ENCODE data around the gene PUM2.
"Not testable (repeated sequence)": the region's sequence is repeated elsewhere in the genome, so short reads cannot be mapped to it uniquely, and the experiment has no call there.

Gene PUM2

GRCh38 chr2:20288642-20289340 is 61.9 kb downstream of the PUM2 start:
- DNase-seq: no peak

DNA sequence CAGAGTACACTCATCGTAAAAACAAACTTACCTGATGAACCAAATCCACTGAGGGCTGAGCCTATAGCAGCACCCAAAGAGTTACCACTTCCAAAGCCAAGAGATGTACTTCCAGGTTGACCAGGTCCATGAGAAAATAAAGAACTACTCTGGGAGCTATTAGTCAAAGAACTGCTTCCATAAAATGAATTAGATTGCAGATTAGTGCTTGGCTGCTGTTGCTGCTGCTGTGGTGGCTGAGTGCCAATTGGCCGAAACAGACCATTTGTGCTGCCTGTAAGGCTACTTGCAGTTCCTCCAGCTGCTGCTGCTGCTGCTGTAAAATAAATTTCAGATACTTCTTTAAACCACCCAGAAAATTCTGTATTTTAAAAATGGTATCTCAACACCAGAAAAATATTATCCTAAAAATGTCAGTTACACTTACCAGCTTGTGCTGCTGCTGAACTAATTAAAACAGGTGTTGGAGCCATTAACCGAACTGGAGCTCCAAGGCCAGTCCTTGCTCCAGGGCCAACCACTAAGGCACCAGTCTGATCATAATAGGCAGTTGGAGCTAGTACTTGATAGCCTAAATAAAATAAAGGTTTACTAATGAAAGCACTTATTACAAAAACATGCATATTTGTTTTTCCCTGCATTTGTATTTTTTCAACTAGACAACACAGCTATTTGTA is 67.6 kb downstream of the PUM2 start:
- no peak for DNase-seq

DNA sequence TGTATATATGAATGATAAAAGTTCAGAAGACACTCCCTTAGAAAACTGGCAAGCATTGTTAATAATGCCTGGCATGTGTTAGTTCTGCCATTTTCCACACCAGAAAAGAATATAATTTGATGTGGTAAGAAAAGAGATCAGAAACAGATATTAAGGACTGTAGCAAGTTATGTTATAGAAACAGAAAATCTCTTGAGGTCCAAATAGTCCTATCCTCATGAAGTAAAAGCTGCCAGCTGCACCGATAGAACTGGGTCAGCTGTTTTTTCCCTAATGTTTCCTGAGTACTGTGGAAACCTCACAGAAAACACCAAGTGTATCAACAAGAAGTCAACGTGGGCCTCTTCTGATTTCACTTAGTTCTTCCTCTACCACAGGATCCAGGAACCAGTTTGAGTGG is 68.8 kb downstream of the PUM2 start:
- DNase-seq: no peak

- DNase-seq: no peak
Measured at GRCh38 chr2:20273042-20273441, 77.6 kb downstream of the PUM2 start.

DNA sequence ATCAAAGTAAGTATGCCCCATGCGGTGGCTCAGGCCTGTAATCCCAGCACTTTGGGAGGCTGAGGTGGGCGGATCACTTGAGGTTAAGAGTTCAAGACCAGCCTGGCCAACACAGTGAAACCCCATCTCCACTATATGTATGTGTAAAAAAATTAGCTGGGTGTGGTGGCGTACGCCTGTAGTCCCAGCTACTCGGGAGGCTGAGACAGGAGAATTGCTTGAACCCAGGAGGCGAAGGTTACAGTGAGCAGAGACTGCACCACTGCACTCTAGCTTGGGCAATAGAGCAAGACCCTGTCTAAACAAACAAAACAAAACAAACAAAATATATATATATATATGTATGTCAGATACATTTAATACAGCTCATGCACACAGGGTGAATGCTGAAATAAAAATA is 82.3 kb downstream of the PUM2 start:
- not testable (repeated sequence) for DNase-seq

- no peak for DNase-seq
Measured at GRCh38 chr2:20267529-20267928, 83.1 kb downstream of the PUM2 start.

- no peak for DNase-seq
Measured at GRCh38 chr2:20264629-20265028, 86.0 kb downstream of the PUM2 start.

GRCh38 chr2:20257411-20257810 is 93.2 kb downstream of the PUM2 start:
- DNase-seq: no peak

DNA sequence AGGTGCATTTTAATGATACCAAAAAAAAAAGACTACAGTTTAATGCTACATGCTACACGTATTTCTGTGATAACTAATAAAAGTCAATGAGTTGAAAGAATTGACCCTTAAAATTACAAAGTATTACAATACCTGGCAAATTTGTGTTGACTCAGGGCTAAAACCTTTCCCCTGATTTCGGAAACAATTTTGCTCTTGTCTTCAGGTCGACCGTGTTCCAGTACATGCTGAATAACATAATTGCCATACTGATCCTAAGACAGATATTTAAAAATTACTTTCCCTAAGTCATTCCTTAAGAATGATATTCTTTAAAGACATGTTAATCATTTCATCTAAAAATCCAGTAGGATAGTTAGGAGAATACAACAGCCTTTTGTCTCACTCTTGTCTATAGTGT is 95.9 kb downstream of the PUM2 start:
- DNase-seq: no peak

DNA sequence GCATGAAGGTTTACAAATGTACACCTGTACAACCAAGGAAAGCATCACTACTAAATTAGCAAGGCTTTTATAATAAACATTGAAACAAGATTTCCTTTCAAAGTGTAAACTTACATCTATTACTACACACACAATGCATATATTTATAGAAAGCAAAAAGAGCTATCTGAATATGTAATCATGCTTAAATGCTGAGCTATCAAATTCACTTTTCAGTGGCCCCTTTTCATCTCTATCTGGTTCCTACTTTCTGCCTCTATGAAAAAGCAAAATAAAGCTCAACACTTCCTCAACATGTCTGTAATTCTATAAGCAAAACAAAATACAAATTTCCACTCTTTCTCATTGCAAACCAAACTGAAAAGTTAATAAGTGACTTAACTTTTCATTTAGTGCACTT is 100.2 kb downstream of the PUM2 start:
- DNase-seq: no peak

- no peak for DNase-seq
Measured at GRCh38 chr2:20249170-20249569, 101.5 kb downstream of the PUM2 start.

- DNase-seq: no peak
Measured at GRCh38 chr2:20247084-20247483, 103.6 kb downstream of the PUM2 start.

- DNase-seq: not testable (repeated sequence)
Measured at GRCh38 chr2:20243637-20244036, 107.0 kb downstream of the PUM2 start.

DNA sequence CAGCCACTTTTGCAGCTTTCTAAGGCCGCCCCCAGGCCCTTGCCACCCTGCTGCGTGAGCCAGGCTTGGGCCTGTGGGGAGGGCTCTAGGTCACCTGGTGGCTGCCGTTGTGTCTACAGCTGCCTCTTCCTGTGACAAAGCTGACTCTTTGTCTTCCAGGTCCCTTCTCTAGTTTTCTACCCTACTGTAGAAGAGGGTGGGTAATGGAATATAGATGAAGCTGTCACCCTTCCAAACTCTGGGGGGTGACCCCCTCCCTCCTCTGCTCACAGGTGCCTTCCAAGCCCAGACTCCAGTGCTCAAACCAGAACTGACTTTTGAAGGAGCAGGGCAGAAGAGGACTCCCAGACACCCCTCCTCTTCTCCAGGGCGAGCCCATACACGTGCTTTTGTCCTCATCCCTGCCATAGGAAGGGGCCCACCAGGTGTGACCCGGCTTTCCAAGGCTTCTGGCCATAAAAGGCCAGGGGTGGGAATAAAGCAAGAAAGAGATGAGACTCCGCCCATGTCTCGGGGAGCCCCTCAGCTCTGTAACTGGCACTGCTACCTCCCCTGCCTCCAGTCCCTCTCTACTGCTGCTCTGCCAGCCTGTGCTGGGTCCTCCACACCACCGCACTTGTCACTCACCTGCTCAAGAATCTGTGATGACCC is 107.8 kb downstream of the PUM2 start:
- DNase-seq: no peak

- DNase-seq: peak; percentile 8
Measured at GRCh38 chr2:20241973-20242726, 108.5 kb downstream of the PUM2 start.

GRCh38 chr2:20240291-20240690 is 110.4 kb downstream of the PUM2 start:
- not testable (repeated sequence) for DNase-seq

DNA sequence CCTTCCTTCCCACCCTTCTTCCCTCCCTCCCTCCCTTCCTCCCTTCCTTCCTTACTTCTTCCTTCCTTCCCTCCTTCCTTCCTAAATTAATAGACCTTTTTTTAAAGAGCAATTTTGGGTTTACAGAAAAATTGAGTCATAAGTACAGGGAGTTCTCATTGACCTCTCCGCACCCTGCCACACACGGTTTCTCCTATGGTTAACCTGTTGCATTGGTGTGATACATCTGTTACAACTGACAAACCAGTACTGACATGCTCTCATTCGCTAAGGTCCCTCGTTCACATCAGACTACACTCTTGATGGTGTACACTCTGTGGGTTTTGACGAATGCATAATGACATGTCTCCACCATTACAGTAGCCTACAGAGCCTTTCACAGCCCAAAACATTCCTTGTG is 114.1 kb downstream of the PUM2 start:
- DNase-seq: no peak

- no peak for DNase-seq
Measured at GRCh38 chr2:20235655-20236305, 114.9 kb downstream of the PUM2 start.

GRCh38 chr2:20234597-20234996 is 116.0 kb downstream of the PUM2 start:
- DNase-seq: not testable (repeated sequence)

DNA sequence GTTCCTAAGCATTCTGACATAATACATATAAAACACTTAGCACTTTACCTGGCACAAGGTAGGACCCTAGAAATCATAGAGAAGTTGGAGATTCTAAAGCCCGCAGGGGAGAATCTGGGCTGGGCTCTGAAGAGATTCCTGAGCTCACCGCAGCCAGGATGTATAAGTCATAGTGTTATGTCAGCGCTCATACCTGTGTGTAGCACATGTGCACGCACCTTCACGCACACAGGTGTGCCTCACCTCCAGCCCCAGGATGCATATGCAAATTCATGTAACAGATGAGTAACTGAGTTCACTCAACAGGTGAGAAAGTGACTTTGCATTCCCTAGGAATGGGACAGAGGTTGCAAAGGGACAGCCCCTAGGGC is 117.8 kb downstream of the PUM2 start:
- no peak for DNase-seq

DNA sequence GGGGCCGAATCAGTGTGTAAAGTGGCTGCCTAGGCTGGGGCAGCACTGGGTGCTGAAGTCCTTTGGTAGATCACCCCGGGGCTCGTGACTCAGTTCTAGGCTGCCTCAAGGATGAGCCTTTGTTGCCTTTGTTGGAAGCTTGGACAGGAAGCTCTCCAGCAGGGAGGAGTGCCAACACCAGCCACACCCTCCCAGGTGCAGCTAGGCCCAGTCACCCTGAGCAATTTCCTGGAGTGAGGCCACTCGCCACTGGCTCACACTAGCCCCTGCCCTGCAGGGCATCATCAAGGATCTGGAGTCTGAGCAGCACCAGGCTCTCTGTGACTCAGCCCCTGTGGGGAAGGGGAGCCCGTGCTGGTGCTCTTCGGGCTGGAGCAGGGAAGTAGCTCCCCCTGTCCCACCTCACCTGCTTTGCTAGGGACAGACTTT is 119.0 kb downstream of the PUM2 start:
- DNase-seq: no peak

GRCh38 chr2:20231159-20231558 is 119.5 kb downstream of the PUM2 start:
- DNase-seq: no peak

DNA sequence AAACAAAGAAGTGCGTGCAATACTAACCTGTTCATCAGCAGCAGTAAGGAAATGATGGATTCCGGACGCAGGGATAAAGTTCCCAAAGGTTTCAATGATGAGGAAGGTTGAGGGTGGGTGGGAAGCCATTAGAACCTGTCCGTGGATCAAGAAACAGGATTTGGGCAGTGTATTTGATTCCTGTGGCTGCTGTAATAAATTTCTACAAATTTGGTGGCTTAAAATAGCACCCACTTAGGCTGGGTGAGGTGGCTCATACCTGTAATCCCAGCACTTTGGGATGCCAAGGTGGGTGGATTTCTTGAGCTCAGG is 120.6 kb downstream of the PUM2 start:
- DNase-seq: no peak

Measured in CD4-positive, alpha-beta T cell treated with Interleukin-10 for 1 hour (primary cell).